ENCODE results near the gene GLT6D1. TPM values are rescaled to one million over a fixed set of nuclear protein-coding genes. Genes with fewer than 3 reads are reported as not detected.

GLT6D1 gene
- total RNA-seq, 2 experiments from 2014 or later, result not detected

DNA sequence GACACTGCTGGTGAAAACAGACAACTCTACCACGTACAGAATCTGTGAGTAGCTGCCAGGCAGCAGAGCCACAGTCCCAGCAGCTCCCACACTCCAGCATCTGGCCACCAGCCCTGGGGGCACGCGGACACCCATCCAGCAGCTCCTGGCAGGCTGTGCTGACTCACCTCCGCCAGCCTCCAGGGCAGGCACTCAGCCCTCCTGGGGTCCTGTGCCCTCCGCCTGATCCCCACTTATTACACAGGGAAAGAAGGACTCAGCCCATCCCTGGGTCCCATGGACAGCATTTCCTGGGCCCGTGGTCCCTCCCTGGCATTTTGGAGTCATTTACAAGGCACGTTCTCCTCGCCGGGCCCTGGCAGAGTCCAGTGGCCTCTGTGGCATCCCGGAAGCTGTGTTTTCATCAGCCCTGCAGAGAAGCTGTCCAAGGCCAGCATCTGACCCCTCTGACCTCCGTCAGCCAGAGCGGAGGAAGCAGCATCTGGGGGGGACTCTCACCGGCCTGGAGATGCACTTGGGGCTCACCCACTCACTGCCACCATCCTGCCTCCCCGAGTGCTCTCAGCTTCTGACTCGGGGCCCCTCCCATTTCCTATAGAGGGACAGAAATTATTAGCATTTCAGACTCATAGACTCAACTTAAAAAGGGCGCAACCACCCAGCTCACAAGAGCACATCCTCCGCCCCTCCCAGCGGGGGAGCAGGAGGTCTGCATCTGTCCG lies 56.2 kb downstream of the GLT6D1 start:
- no peak overlapping the region for H3K4me3 Mint-ChIP-seq

GRCh38 chr9:135582541-135582940 lies 56.8 kb downstream of the GLT6D1 start:
- Mint-ChIP-seq H3K9me3 (no peaks in the 10 kb centered on the region), H3K27ac (no peak overlapping the region), H3K4me3 (no peak overlapping the region), H3K4me1 (ENCODE audit: low read depth) (no peaks in the 10 kb centered on the region), H3K27me3 (ENCODE audit: low read depth) (peaks cover 2% of the 10 kb centered on the region), H3K36me3 (ENCODE audit: low read depth) (no peaks in the 10 kb centered on the region)
- CTCF ChIA-PET, result no interaction called here
- intact Hi-C loops (cut with micrococcal nuclease), result no loop called here
- DNase-seq, result no peak

More for the DNA sequence above, 56.2 kb downstream of the GLT6D1 start:
- intact Hi-C loops (cut with micrococcal nuclease), result no loop called here
- Mint-ChIP-seq H3K27ac (no peak overlapping the region), H3K4me1 (ENCODE audit: low read depth) (no peaks in the 10 kb centered on the region), H3K27me3 (ENCODE audit: low read depth) (peaks cover 2% of the 10 kb centered on the region), H3K36me3 (ENCODE audit: low read depth) (no peaks in the 10 kb centered on the region), H3K9me3 (no peaks in the 10 kb centered on the region)
- DNase-seq, result no peak
- CTCF ChIA-PET, result no interaction called here

DNA sequence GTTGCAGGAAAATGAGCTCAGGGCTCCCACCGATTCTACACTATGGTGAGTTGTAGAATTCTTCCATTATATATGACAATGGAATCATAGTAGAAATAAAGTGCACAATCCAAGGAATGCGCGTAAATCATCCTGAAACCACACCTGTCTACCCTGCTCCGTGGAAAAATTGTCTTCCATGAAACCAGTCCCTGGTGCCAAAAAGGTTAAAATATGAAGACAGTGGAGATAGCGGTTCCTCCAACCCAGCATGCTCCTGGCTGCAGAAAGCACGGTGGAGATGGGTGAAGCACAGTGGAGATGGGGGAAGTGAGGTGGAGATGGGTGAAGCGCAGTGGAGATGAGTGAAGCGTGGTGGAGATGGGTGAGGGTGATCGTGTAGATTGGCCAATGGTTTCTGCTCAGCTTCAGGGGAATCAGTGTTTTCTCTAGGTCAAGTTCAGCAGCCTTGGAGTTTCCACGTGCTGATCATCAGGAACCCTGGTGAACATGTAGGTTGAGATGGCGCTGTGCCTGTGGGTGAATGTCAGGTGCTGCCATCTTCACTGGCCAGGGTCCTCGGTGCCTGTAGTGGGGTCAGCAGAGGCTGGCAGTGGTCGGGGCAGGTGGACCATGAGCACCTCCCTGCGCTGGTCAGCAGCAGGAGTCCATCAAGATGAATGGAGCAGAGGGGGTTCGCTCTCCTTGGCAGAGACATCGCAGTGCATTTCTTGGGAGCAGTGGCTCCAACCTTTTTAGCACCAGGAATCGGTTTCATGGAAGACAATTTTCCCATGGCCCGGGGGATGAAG lies 57.5 kb downstream of the GLT6D1 start:
- Mint-ChIP-seq H3K27me3 (ENCODE audit: low read depth) (peaks cover 2% of the 10 kb centered on the region), H3K4me3 (no peak overlapping the region), H3K27ac (no peak overlapping the region), H3K36me3 (ENCODE audit: low read depth) (no peaks in the 10 kb centered on the region), H3K4me1 (ENCODE audit: low read depth) (no peaks in the 10 kb centered on the region), H3K9me3 (no peaks in the 10 kb centered on the region)
- no peak for DNase-seq
- CTCF ChIA-PET, result no interaction called here
- intact Hi-C loops (cut with micrococcal nuclease), result no loop called here

DNA sequence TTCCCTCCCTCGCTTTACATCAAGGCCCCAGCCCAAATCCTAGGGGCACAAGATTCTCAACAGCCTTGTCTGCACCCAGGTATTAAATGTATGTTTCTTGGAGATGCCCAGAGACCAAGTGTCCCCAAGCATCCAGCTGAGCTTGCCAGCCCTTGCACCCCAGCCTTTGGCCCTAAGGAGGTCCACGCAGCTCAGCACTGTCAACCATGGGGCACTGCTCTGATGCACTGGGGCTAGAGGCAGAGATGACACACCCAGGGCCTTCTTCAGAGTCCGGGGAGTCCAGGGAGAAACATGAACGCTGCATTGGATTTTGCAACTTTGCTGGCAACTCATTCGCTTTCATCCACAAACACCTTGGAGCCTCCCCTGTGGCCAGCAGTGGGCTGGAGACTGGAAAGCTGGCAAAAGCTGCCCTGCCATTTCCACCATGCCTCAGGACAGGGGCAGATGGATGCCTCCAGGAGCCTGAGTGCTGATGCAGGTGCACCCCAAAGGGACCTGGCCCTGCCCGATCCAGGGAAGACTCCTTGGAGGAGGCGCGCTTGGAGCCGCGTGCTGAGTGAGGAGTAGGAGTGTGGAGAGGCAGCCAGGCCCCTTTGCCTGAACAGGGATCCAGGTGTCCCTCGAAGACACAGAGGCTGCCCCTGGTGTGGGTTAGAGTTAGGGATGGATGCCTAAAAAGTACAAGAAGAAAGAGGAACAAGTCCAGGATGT lies 58.5 kb downstream of the GLT6D1 start:
- intact Hi-C loops (cut with micrococcal nuclease), result no loop called here
- Mint-ChIP-seq H3K9me3 (no peaks in the 10 kb centered on the region), H3K4me1 (ENCODE audit: low read depth) (no peaks in the 10 kb centered on the region), H3K27ac (no peak overlapping the region), H3K4me3 (no peak overlapping the region), H3K27me3 (ENCODE audit: low read depth) (peaks cover 2% of the 10 kb centered on the region), H3K36me3 (ENCODE audit: low read depth) (no peaks in the 10 kb centered on the region)
- no peak for DNase-seq
- CTCF ChIA-PET, result no interaction called here

DNA sequence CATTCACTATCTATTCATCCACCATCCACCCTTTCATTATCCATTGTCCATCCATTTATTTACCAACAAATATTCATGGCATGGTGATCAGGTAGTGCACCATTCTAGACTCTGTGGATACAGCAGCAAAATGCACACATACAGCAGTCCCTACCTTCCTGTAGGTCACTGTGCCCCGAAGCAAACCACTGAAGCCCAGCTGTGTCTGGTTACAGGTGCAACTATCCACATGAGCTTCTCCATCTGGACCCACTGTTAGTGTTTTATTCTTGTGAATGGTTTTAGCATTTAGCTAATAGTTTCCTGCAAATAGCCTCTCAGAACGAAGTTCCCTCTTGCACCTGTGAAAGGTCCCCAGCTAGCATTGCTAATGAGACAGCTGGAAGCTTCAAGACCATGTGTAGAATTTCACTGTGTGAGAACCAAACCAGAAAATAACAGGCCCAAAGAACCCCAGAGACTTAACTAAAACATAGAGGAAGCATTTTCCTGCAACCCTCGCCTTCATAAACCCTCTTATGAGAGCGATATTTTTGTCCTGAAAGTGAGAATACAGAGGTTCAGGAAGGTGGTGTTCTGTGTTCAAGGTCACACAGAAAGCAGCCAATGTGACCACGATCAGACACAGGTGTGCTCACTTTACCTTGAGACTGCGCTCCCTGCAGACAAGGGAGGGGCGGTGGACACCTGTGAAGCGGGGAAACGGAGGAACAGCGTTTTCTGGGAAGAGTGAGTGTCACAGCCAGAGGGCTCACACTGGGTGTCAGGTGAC lies 59.3 kb downstream of the GLT6D1 start:
- Mint-ChIP-seq H3K27ac (no peak overlapping the region), H3K4me1 (ENCODE audit: low read depth) (no peaks in the 10 kb centered on the region), H3K9me3 (no peaks in the 10 kb centered on the region), H3K36me3 (ENCODE audit: low read depth) (no peaks in the 10 kb centered on the region), H3K27me3 (ENCODE audit: low read depth) (peaks cover 2% of the 10 kb centered on the region), H3K4me3 (no peak overlapping the region)
- CTCF ChIA-PET, result interaction anchor here (1.0 kb wide), 1 partner anchor 24 kb away, joined by 3 read pairs; no protein-coding TSS in a partner anchor
- no peak for DNase-seq
- intact Hi-C loops (cut with micrococcal nuclease), result no loop called here

DNA sequence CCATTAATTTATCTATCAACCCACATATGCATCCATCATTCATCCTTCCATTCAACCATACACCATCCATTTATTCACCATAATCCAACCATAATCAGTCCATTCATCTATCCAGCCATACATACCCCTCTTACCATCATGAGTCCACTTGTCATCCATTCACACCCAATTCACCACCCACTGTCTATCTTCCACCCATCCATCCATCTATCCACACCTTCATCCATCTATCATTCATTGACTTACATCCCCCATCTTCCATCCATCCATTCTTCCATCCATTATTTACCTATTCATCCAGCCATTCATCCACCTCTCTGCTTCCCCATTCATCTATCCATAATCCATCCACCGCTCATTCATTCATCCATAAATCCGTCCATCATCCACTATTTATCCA lies 60.0 kb downstream of the GLT6D1 start:
- intact Hi-C loops (cut with micrococcal nuclease), result no loop called here
- Mint-ChIP-seq H3K27me3 (ENCODE audit: low read depth) (peaks cover 2% of the 10 kb centered on the region), H3K27ac (no peak overlapping the region), H3K9me3 (no peaks in the 10 kb centered on the region), H3K4me1 (ENCODE audit: low read depth) (no peaks in the 10 kb centered on the region), H3K36me3 (ENCODE audit: low read depth) (no peaks in the 10 kb centered on the region), H3K4me3 (no peak overlapping the region)
- no peak for DNase-seq
- CTCF ChIA-PET, result interaction anchor here (1.0 kb wide), 1 partner anchor 24 kb away, joined by 3 read pairs; no protein-coding TSS in a partner anchor

DNA sequence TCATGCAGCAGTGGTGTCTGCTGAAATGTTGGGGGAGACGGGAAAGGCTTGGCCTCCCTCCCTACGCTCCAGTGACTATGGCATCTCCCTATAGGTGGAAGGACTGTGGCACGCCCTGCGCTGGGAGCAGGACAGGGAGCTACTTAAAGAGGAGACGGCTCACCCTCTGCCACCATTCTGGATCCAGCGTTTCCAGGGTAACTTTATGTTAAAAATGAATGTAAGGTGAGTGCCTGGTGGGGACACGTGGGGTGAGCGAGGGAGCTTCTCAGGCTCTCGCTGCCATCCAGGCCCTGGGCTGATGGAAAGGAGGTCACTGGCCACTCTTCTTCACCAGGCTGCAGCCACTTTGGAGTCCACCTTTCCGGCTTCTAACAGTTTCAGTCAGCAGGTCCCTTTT lies 62.1 kb downstream of the GLT6D1 start:
- intact Hi-C loops (cut with micrococcal nuclease), result no loop called here
- no peaks in the 10 kb centered on the region for H3K36me3 Mint-ChIP-seq (ENCODE audit: low read depth)
- H3K4me1 Mint-ChIP-seq (ENCODE audit: low read depth), result no peaks in the 10 kb centered on the region
- H3K4me3 Mint-ChIP-seq, result no peak overlapping the region
- H3K27me3 Mint-ChIP-seq (ENCODE audit: low read depth), result no peaks in the 10 kb centered on the region
- DNase-seq, result no peak
- CTCF ChIA-PET, result no interaction called here
- H3K9me3 Mint-ChIP-seq, result no peaks in the 10 kb centered on the region
- H3K27ac Mint-ChIP-seq, result no peak overlapping the region

- intact Hi-C loops (cut with micrococcal nuclease), result no loop called here
- DNase-seq, result no peak
- Mint-ChIP-seq H3K27ac (no peak overlapping the region), H3K4me1 (ENCODE audit: low read depth) (no peaks in the 10 kb centered on the region), H3K9me3 (no peaks in the 10 kb centered on the region), H3K4me3 (no peak overlapping the region), H3K36me3 (ENCODE audit: low read depth) (no peaks in the 10 kb centered on the region), H3K27me3 (ENCODE audit: low read depth) (no peaks in the 10 kb centered on the region)
- CTCF ChIA-PET, result no interaction called here
Measured at GRCh38 chr9:135575995-135576631, 63.2 kb downstream of the GLT6D1 start.

DNA sequence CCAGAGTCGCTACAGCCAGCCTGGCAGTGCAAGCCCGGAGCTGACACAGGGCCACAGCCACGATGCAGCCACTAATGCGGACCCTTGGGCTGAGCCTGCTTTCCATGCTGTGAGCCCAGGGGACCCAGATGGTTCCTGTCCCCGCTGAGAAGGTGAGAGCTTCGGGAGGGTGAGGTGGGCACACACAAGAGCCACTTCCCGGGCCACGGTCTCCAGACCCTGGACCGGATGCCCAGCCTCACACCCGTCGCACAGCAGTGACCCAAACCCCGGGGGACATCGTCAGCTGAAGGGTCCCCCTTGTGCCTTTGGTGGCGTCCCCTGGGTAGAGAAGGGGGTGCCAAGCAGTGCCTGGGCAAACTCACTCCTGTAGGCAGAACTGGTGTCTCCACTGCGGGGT lies 64.4 kb downstream of the GLT6D1 start:
- CTCF ChIA-PET, result no interaction called here
- H3K9me3 Mint-ChIP-seq, result no peaks in the 10 kb centered on the region

GRCh38 chr9:135574331-135574730 lies 65.0 kb downstream of the GLT6D1 start:
- Mint-ChIP-seq H3K4me3 (no peak overlapping the region), H3K4me1 (ENCODE audit: low read depth) (no peaks in the 10 kb centered on the region), H3K27ac (no peak overlapping the region), H3K27me3 (ENCODE audit: low read depth) (peaks cover 2% of the 10 kb centered on the region), H3K9me3 (peaks cover 2% of the 10 kb centered on the region), H3K36me3 (ENCODE audit: low read depth) (no peaks in the 10 kb centered on the region)
- CTCF ChIA-PET, result no interaction called here
- DNase-seq, result no peak
- intact Hi-C loops (cut with micrococcal nuclease), result no loop called here

More for the DNA sequence above, 64.4 kb downstream of the GLT6D1 start:
- H3K4me1 Mint-ChIP-seq (ENCODE audit: low read depth), result no peaks in the 10 kb centered on the region
- no peak overlapping the region for H3K27ac Mint-ChIP-seq
- intact Hi-C loops (cut with micrococcal nuclease), result no loop called here
- no peaks in the 10 kb centered on the region for H3K27me3 Mint-ChIP-seq (ENCODE audit: low read depth)
- no peak overlapping the region for H3K4me3 Mint-ChIP-seq
- no peak for DNase-seq
- no peaks in the 10 kb centered on the region for H3K36me3 Mint-ChIP-seq (ENCODE audit: low read depth)

Measured in activated naive CD4-positive, alpha-beta T cell treated with anti-CD3 and anti-CD28 coated beads for 36 hours (primary cell).